T follicular helper cell (primary cell): ENCODE data around the gene RPL37.
"Not testable (repeated sequence)": the region's sequence is repeated elsewhere in the genome, so short reads cannot be mapped to it uniquely, and the experiment has no call there.

Experiments
- DNase-seq: peaks from one replicate; pipeline ENCODE4 v3.0.0-alpha.2; 2020; ENCODE audit warnings: low read depth
- total RNA-seq, 2 experiments: gene quantifications; one replicate each; lab custom pipeline; 2026; lab: John Stamatoyannopoulos, UW

RPL37 gene
- total RNA-seq = 954 to 1,054 reads per million in 2 experiments

DNA sequence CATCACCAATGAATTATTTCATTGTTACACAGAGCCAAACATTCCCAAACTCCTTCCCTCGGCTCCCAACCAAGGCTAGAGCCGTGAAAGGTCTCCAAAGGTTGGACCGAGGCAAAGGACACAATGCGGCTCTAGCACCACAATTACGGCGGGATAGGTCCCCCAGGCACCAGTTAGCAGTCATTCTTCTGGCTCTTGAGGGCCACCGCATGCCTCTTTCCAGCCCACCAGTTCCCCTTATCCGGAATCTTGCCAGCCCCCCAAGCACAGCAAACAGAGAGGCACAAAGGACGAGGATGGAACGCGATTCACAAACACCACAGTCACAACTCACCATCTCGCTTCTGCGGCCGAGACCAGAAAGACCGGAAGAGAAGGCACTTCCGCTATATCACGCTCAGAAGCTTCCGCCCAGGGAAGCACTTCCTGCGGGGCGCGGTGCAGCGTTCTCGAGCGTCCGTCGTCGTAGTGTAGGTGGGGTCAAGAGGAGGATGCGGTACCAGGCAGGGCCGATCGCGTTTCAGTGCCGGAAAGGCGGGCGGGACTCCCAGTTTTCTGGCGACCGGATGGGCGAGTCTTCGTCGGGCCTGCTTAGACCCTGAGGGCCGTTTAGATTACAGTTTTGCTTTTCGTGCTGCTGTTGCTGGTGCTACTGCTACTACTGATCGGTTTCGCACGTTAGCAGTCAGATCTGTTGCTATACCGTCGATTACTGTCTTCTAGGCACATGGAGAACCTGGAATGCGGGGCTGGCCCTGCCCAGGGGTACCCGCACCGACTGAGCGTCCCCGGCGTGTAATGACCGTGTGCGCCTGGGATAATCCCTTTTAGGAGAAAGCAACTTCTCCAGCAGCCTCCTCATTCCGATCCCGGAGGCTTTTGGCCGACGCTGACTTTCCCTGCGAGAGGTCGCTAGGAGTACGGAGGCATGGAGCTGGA, at the start of gene RPL37:
Gene RPL37 (minus strand): TSS at position 374 of the 939 bp plus-strand sequence. CDS start 37 bp downstream, at position 337.
- DNase-seq = peak; percentile 78

- not testable (repeated sequence) for DNase-seq
Measured at GRCh38 chr5:40883051-40883450, 48.0 kb upstream of the RPL37 start.

GRCh38 chr5:40882291-40882690, 47.3 kb upstream of the RPL37 start:
- DNase-seq = no peak

- DNase-seq = no peak
Measured at GRCh38 chr5:40879163-40879942, 44.3 kb upstream of the RPL37 start.

DNA sequence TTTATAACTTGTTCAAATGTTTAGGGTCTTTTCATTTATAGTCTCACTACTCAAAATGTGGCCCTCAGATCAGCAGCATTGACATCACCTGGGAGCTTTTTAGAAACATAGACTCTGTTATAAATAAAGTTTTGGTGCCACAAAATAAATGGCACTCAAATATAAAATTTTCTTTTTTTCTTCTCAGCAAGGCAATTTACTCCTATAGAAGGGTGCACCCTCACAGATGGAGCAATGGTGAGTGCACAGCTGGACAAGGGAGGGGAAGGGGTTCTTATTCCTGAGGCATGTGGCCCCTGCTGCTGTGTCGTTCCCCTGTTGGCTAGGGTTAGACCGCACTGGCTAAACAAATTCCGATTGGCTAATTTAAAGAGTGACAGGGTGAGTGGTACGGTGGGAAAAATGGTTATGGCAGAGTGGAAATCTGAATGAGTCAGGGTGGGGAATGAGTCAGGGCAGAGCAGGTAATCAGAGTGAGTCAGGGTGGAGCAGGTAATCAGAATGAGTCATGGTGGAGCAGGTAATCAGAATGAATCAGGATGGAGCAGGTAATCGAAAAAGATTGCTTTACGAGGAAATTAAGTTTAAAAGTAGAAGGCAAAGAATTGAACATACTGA, 42.5 kb upstream of the RPL37 start:
- no peak for DNase-seq

DNA sequence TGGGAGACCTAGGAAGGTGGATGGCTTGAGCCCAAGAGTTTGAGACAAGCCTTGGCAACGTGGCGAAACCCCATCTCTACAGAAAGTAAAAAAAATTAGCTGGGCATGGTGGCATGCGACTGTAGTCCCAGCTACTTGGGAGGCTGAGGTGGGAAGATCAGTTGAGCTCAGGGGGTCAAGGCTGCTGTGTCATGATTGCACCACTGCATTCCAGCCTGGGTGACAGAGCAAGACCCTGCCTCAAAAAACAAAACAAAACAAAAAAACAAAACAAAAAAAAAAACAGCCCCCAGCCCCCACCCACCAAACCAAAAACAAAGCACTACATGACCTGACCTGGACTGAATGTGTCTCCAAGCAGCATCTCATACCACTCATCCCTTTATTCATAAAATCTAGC, 40.9 kb upstream of the RPL37 start:
- DNase-seq = no peak

GRCh38 chr5:40873286-40873880, 38.4 kb upstream of the RPL37 start:
- no peak for DNase-seq

GRCh38 chr5:40872253-40872652, 37.2 kb upstream of the RPL37 start:
- DNase-seq = not testable (repeated sequence)

- no peak for DNase-seq
Measured at GRCh38 chr5:40871177-40871576, 36.2 kb upstream of the RPL37 start.

DNA sequence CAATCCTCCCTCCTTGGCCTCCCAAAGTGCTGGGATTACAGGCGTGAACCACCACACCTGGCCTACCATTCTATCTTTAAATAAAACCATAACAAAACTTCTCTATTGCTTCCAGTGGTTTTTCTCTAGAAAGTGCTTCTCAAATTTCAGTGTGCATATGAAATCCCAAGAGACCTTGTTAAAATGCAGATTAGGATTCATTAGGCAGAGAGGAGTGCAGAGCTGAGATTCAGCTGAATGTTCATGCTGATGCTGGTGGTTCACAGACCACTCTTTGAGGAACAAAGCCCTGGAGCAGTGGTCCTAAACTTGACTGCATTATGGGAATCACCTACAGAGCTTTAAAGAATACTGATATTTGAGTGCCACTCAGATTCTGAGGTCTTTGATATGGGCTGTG, 34.4 kb upstream of the RPL37 start:
- DNase-seq = no peak

DNA sequence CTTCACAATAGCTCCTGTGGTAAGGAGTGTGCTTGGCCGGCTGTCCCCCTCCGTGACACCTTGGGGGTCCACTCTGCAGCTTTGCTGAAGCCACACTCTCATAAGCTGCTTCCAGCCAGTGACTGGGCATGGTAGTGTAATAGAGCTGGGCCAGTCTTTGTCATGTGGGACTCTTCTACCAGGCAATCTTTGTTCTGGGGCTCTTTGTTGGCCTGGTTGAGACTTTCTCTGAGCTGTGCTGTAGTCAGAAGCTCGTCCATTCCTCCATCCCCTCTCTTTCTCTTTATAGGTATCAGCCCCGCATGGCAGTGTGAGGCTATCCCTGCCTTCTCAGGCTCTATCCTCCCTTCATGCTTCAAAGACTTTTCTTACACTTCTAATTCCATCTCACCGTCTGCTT, 31.8 kb upstream of the RPL37 start:
- no peak for DNase-seq

- not testable (repeated sequence) for DNase-seq
Measured at GRCh38 chr5:40865004-40865403, 30.0 kb upstream of the RPL37 start.

GRCh38 chr5:40860711-40861110, 25.7 kb upstream of the RPL37 start:
- no peak for DNase-seq

GRCh38 chr5:40853632-40854192, 18.7 kb upstream of the RPL37 start:
- no peak for DNase-seq

GRCh38 chr5:40847525-40847924, 12.5 kb upstream of the RPL37 start:
- DNase-seq = no peak

DNA sequence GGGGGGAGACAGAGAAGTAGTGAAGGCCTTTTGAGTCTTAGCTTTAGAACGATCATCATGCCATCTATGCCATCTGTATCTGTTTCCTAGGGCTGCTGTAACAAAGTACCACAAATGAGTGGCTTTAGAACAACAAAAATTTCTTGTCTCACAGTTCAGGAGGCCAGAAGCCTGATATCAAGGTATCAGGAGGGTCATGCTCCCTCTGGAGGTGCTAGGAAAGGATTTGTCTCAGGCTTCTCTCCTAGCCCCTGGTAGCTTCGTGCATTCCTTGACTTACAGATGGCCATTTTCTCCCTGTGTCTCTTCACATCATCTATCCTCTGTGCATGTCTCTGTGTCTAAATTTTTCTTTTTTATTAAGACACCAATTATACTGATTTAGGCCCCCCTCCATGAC, 11.3 kb upstream of the RPL37 start:
- DNase-seq = no peak

DNA sequence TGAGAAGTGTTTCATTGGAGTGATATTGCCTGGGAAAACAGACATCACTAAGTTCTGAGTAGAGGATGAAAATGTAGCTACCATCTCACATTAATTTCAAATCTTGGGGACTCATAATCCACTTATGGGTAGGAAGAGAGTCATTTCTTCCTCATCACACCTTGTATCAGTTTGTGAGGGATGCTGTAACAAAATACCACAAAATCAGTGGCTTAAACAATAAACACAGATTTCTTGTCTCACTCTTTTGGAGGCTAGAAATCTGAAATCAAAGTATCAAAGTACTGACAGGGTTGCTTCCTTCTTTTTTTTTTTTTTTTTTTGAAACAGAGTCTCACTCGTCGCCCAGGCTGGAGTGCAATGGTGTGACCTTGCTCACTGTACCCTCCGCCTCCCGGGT, 9.5 kb upstream of the RPL37 start:
- DNase-seq = no peak

DNA sequence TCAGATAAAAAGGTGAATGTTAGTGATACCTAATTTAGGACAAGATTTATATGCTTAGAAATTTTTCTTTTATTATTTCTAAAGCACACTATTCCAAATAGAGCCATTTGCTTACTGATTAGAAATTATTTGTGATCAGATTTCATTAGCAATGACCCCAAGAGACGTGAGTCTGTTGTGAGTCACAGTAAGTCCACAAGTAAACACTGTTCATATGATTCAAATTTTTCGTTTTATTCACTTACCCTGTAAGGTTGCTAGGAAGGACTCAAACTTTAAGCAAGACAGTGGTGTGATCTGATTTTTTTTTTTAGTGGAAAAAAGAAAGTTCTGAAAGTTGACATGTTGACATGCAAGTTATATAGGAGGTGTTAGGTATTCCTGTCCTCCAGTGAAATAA, 7.3 kb upstream of the RPL37 start:
- no peak for DNase-seq

DNA sequence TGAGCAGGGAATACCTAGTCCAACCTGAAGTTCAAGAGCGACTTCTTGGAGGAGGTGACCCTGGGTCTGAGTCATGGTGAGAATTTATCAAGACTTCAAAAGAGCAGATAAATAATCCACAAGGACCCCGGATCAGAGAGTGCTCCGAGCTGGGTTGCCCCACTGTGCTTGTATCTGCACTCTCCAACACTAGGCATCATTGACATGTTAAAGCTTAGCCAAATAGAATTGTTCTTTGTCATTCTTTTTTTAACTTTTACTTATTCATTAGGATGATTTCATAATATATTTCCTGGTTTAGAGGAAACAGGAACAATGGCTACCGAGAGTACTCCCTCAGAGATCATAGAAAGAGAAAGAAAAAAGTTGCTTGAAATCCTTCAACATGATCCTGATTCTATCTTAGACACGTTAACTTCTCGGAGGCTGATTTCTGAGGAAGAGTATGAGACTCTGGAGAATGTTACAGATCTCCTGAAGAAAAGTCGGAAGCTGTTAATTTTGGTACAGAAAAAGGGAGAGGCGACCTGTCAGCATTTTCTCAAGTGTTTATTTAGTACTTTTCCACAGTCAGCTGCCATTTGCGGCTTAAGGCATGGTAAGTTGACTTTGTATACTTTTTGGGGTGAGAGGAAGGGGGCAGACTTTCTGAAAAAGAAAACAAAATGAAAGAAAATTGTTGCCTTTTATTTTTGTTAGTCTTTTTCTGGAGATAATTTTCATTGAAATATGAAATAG, 6.2 kb upstream of the RPL37 start, which contains the start of gene CARD6:
Gene CARD6 (plus strand): TSS at position 300 of the 738 bp plus-strand sequence. CDS start 16 bp downstream, at position 316.
- DNase-seq = no peak

GRCh38 chr5:40838086-40838485, 3.1 kb upstream of the RPL37 start:
- DNase-seq = no peak

DNA sequence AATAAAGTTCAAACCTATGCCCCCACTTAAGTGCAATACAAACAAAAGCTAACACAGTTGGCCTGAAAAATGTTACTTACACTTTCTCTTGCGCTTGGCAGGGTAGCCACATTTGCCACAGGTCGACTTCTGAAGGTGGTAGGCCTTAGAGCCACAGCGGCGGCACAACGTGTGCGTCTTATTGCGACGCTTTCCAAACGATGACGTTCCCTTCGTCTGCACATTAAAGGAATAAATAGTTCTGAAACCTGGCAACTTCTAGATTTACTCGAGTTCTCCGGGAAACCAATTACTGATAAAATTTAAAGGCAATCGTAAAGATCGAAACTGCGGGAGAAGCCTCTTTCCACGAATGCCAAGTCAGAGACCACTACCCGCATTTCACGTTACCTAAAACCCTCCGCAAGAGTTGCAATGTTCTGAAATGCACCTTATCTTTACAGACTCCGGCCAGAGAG, 602 bp downstream of the RPL37 start:
- DNase-seq = peak; percentile 64
